Fibroblast of lung (primary cell): Measurements from ENCODE around the gene TGFBR2.

Source experiments
- CTCF ChIP-seq, 2 donors: IDR thresholded peaks in 1 of 2; conservative IDR thresholded peaks in 1 of 2; 1 replicate in 1 of 2; 2 replicates in 1 of 2; pipeline ENCODE4 v1.5.1; 2011 to 2012; ENCODE audit warnings: low read length in 2 of 2, control low read depth in 1 of 2, inconsistent platforms in 1 of 2, low read depth in 1 of 2, mild to moderate bottlenecking in 1 of 2
- EZH2 ChIP-seq: IDR thresholded peaks from 2 replicates; pipeline ENCODE4 v1.5.1; 2012; ENCODE audit warnings: low read length, control low read depth, mild to moderate bottlenecking; ENCODE audit errors: missing control alignments

GRCh38 chr3:30604093-30604492, 2.3 kb upstream of the TGFBR2 start:
- TF ChIP-seq CTCF (conservative IDR thresholded peaks at IDR 0.05 in 1 of 2, IDR thresholded peaks at IDR 0.05 in 1 of 2; ENCODE audit: low read depth in 1 of 2, low read length in 2 of 2) (no peak), EZH2 (no peak)
